AG09319 (cell line): Measurements from ENCODE around the gene WNT1.
A peak's percentile ranks its signal among the peaks of the same experiment; 100 is the strongest.

Source experiments
- DNase-seq: peaks from one replicate; pipeline ENCODE4 v3.0.0-alpha.2; 2010; ENCODE audit warnings: low read depth; ENCODE audit errors: extremely low read depth
- TF ChIP-seq, protein P1 (sequence below): IDR thresholded peaks from 2 replicates; pipeline ENCODE4 v1.5.1; 2011; ENCODE audit warnings: low read depth, mild to moderate bottlenecking, inconsistent platforms, low read length, moderate library complexity

The WNT1 gene

GRCh38 chr12:48960834-48961233 is 17.3 kb upstream of the WNT1 start:
- TF ChIP-seq, protein P1, sequence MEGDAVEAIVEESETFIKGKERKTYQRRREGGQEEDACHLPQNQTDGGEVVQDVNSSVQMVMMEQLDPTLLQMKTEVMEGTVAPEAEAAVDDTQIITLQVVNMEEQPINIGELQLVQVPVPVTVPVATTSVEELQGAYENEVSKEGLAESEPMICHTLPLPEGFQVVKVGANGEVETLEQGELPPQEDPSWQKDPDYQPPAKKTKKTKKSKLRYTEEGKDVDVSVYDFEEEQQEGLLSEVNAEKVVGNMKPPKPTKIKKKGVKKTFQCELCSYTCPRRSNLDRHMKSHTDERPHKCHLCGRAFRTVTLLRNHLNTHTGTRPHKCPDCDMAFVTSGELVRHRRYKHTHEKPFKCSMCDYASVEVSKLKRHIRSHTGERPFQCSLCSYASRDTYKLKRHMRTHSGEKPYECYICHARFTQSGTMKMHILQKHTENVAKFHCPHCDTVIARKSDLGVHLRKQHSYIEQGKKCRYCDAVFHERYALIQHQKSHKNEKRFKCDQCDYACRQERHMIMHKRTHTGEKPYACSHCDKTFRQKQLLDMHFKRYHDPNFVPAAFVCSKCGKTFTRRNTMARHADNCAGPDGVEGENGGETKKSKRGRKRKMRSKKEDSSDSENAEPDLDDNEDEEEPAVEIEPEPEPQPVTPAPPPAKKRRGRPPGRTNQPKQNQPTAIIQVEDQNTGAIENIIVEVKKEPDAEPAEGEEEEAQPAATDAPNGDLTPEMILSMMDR: no peak
- DNase-seq: no peak

GRCh38 chr12:48961331-48961730 is 16.8 kb upstream of the WNT1 start:
- no peak for DNase-seq
- TF ChIP-seq, protein P1: no peak

GRCh38 chr12:48961801-48962200 is 16.3 kb upstream of the WNT1 start:
- TF ChIP-seq, protein P1: no peak
- DNase-seq: no peak

GRCh38 chr12:48965298-48965838 is 12.8 kb upstream of the WNT1 start:
- DNase-seq: no peak
- TF ChIP-seq, protein P1: peak; percentile 49

DNA sequence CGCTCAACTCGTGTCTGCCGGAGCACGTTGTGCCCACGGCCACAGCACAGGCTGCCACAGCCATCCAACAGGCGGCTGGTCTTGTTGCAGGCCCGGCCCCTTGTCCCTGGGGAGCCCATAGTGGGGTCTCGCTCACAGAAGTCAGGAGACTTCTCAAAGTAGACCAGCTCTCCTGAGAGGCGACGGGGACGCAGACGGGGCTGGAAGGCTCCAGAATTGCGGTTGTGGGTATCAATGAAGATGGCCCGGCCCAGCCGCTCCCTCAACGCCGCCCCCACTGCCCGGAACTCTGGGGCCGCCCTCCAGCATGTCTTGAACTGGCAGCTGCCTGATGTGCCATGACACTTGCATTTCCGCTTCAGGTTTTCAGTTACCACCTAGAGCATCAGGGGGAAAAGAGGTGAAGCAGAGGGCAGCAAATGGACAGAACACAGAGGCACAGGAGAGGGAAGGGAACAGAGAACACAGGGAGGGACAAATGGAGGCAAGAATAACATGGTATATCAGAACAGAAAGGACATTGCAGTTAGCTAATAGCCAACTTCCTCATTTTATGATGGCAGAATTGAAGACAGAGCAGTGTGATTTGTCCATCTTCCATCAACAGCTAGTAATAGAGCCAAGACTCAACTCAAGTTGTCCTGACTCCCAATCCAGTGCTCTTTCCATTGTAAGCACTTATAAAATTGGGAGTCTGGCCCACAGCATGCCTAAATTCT is 11.8 kb upstream of the WNT1 start:
- no peak for DNase-seq
- TF ChIP-seq, protein P1: no peak

- TF ChIP-seq, protein P1: no peak
- DNase-seq: no peak
These were observed 10.1 kb upstream of the WNT1 start for GRCh38 chr12:48967991-48968390.

- TF ChIP-seq, protein P1: no peak
These were observed 9.7 kb upstream of the WNT1 start for GRCh38 chr12:48968467-48968866.

More at GRCh38 chr12:48968467-48968866, 9.7 kb upstream of the WNT1 start:
- DNase-seq: no peak
